Transverse colon (tissue), 3 donors: Measurements from ENCODE around the gene SEC14L2.

Experiments used
- EP300 ChIP-seq: sonication (generic); formaldehyde crosslinking; IDR thresholded peaks from one replicate; pipeline ENCODE4 v1.6.1; 2017; ENCODE audit warnings: antibody characterized with exemption, low read depth
- TF ChIP-seq, protein P1 (sequence below), 5 experiments: fragments of 200-600 bp in 3 of 5; fragments of 450-650 bp in 2 of 5; sonication (generic) in 3 of 5; IDR thresholded peaks; 1 replicate in 2 of 5; 2 replicates in 3 of 5; pipeline ENCODE4 v1.5.1; 2016 to 2017; ENCODE audit warnings: antibody characterized with exemption in 5 of 5, inconsistent platforms in 3 of 5, mild to moderate bottlenecking in 2 of 5, moderate library complexity in 1 of 5

DNA sequence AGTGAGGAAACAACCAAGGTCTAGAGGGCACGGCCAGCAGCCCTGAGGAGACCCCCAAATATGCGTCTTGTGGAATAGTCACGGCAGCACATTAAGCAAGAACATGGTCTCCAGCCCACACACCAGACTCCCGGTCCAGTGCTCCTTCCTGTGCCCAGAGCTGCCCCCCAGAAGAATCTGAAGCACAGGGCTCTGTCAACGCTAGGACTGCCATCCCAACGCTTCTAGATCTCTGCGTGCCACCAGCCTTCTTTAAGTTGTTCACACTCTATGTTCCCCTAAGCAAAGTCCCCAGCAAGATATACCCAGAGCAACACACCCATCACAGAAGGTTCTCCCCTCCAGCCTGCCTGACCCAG lies 3.5 kb upstream of the SEC14L2 start:
- TF ChIP-seq, protein P1, sequence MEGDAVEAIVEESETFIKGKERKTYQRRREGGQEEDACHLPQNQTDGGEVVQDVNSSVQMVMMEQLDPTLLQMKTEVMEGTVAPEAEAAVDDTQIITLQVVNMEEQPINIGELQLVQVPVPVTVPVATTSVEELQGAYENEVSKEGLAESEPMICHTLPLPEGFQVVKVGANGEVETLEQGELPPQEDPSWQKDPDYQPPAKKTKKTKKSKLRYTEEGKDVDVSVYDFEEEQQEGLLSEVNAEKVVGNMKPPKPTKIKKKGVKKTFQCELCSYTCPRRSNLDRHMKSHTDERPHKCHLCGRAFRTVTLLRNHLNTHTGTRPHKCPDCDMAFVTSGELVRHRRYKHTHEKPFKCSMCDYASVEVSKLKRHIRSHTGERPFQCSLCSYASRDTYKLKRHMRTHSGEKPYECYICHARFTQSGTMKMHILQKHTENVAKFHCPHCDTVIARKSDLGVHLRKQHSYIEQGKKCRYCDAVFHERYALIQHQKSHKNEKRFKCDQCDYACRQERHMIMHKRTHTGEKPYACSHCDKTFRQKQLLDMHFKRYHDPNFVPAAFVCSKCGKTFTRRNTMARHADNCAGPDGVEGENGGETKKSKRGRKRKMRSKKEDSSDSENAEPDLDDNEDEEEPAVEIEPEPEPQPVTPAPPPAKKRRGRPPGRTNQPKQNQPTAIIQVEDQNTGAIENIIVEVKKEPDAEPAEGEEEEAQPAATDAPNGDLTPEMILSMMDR (IDR thresholded peaks at IDR 0.05), result no peak
- TF ChIP-seq EP300, result no peak
